ENCODE data around the gene RAB11A. TPM values are rescaled to one million over a fixed set of nuclear protein-coding genes. Genes with fewer than 3 reads are reported as not detected.

Gene RAB11A
- polyA plus RNA-seq (ENCODE audit: insufficient read depth in 1 of 5, insufficient read length in 5 of 5, low replicate concordance in 1 of 5): 100 to 1,000 TPM; 241 to 339 (median 265) TPM
- long read RNA-seq, donor 1, full-length matches to known transcripts: 106 of 208 reads
- long read RNA-seq, donor 1, partial matches to known transcripts: 78 of 208 reads
- long read RNA-seq, donor 1, other reads (novel, unspliced or antisense): 24 of 208 reads
- long read RNA-seq, donor 2, full-length matches to known transcripts: 57 of 75 reads
- long read RNA-seq, donor 2, partial matches to known transcripts: 0 of 75 reads
- long read RNA-seq, donor 2, other reads (novel, unspliced or antisense): 18 of 75 reads
- long read RNA-seq, donor 3, full-length matches to known transcripts: 78 of 118 reads
- long read RNA-seq, donor 3, partial matches to known transcripts: 21 of 118 reads
- long read RNA-seq, donor 3, other reads (novel, unspliced or antisense): 19 of 118 reads
- long read RNA-seq, donor 4, full-length matches to known transcripts: 50 of 69 reads
- long read RNA-seq, donor 4, partial matches to known transcripts: 9 of 69 reads
- long read RNA-seq, donor 4, other reads (novel, unspliced or antisense): 10 of 69 reads
- long read RNA-seq, donor 5, full-length matches to known transcripts: 115 of 169 reads
- long read RNA-seq, donor 5, partial matches to known transcripts: 29 of 169 reads
- long read RNA-seq, donor 5, other reads (novel, unspliced or antisense): 25 of 169 reads
- long read RNA-seq, donor 6, full-length matches to known transcripts: 120 of 159 reads
- long read RNA-seq, donor 6, partial matches to known transcripts: 23 of 159 reads
- long read RNA-seq, donor 6, other reads (novel, unspliced or antisense): 16 of 159 reads
- long read RNA-seq, donor 7, full-length matches to known transcripts: 50 of 60 reads
- long read RNA-seq, donor 7, partial matches to known transcripts: 0 of 60 reads
- long read RNA-seq, donor 7, other reads (novel, unspliced or antisense): 10 of 60 reads
- long read RNA-seq, donor 8, full-length matches to known transcripts: 23 of 40 reads
- long read RNA-seq, donor 8, partial matches to known transcripts: 5 of 40 reads
- long read RNA-seq, donor 8, other reads (novel, unspliced or antisense): 12 of 40 reads

GRCh38 chr15:65869126-65869953, at the start of gene RAB11A:
RAB11A (plus strand) TSS chr15:65869491; CDS start chr15:65869586, 95 bp downstream.
- peak; percentile 97 for DNase-seq

DNA sequence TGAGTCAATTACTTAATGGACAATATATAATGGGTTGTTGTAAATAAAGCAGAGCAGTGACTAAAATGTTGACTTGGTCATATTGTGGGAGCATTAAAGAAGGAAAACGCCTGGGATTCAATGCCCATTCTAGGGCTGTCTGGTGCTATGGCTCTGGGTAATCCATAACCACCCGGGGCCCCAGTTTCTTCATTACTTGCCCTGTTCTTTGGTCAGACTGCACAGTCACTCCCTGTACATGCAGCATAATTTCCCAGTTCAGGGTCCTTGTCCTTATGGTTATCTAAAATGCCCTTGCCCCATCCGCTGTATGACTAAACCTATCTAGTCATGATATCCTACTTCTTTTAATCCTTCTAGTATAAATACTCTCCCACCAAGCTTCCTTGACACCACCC, 49.7 kb upstream of the RAB11A start:
- DNase-seq: no peak

GRCh38 chr15:65821070-65821469, 48.2 kb upstream of the RAB11A start:
- DNase-seq: no peak

GRCh38 chr15:65822316-65822715, 47.0 kb upstream of the RAB11A start:
- no peak for DNase-seq

GRCh38 chr15:65824031-65824743, 45.1 kb upstream of the RAB11A start:
- DNase-seq: no peak

GRCh38 chr15:65824941-65825544, 44.2 kb upstream of the RAB11A start:
- DNase-seq: no peak

DNA sequence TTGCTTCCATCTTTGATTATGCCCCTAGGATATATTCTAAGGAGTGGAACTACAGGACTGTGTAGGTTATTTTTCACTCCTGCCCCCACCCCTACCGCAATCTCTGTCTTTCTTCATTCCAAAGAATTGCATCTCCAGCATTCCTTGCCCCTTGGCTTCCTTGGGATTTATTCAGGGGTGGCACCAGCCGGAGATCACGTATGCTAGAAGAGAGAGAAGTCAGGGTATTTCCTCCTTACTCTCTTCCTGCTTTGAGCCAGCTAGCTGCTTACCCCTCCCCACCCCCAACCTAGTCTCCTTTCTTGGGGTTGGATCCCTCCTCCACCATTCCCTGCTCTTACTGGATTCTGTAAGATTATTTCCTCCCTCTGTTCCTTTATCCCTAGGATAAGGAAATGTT, 42.2 kb upstream of the RAB11A start:
- DNase-seq: no peak

GRCh38 chr15:65828585-65828984, 40.7 kb upstream of the RAB11A start:
- no peak for DNase-seq

DNA sequence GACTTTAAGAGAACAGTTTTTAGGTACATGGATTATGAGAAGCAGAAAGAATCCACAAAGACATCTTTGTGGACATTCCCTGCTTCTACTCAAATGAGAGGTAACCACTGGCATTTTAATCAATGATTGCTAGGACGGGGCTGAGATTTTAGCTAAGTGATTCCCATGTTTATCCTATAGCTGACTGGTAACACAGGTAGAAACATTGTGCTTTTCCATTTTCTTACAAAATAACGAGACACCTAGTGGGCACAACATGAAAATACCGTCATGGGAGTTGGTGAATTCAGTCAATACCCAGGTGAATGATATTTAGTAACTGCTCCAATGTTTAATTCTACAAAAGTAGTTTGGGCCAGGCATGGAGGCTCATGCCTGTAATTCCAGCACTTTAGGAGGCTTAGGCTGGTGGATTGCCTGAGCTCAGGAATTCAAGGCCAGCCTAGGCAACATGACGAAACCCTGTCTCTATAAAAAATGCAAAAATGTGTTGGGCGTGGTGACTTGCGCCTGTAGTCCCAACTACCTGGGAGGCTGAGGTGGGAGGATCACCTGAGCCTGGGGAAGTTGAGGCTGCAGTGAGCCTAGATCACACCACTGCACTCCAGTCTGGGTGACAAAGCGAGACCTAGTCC, 40.0 kb upstream of the RAB11A start:
- no peak for DNase-seq

GRCh38 chr15:65832549-65833364, 36.5 kb upstream of the RAB11A start:
- peak; percentile 81 to 86 for DNase-seq

DNA sequence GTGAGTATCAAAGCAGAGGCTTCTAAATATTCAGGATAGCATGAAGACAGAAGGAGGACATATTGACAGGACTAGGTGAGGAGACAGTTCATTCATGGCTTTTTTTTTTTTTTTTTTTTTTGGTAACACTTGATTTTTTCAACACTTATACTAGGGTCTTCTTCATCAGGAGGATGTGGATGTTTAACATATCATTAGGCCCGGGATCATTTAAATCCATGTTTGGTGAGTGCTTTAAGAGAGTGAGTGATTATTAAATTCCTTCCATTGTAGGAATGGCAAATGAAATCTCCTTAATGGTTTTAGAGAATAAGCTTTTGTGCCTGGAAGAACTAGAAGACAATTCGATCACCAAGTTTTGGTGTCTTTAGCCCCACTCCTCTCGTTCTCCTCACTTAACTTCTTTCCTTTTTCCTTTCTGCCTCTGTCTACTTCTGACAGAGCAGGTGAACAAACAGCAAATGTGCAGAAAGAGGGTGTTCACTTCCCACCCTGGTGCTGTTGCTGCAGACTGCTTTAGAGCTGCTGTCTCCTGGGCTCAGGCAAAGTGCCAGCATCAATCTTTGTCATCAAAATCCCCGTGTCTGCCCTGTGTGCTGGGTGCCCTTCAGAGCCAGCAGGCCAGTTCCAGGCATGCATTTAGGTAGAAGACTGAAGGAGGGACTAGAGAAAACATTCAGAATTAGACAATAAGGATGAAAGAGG, 35.6 kb upstream of the RAB11A start:
- no peak for DNase-seq

DNA sequence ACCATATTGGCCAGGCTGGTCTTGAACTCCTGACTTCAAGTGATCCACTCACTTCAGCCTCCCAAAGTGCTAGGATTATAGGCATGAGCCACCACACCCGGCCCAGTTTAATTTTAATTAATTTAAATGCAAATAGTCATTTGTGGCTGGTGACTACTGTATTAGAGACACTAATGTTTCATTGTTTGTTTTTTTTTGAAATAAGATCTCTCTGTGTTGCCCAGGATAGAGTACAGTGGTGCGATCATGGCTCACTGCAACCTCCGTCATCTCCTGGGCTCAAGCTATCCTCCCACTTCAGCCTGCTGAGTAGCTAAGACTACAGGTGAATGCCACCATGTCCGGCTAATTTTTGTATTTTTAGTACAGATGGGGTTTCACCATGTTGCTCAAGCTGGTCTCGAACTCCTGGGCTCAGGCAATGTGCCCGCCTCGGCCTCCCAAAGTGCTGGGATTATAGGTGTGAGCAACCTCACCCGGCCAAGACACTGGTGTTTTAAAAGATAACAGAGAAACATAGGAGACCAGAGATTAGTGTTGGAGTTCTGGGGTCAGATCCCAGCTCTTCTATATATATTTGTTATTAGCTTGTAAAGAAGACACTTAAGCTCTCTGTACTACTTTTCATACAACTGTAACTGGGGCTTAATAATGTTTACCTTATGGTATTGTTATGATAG, 34.5 kb upstream of the RAB11A start:
- no peak for DNase-seq

DNA sequence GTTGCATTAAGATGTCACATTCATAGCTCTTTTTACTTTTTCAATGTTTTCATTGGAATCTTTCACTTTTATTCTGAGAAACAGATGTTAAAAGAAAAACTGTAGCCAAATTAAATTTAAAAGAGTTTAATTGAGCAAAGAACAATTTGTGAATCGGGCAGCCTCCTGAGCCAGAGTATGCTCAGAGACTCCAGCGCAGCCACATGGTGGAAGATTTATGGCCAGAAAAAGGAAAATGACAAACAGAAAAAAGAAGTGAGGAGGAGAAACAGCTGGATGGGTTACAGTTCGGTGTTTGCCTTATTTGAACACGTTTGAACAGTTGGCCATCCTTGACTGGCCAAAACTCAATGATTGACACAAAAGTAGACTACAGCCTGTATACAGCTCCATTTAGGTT, 33.8 kb upstream of the RAB11A start:
- DNase-seq: no peak

GRCh38 chr15:65836665-65837064, 32.6 kb upstream of the RAB11A start:
- no peak for DNase-seq

DNA sequence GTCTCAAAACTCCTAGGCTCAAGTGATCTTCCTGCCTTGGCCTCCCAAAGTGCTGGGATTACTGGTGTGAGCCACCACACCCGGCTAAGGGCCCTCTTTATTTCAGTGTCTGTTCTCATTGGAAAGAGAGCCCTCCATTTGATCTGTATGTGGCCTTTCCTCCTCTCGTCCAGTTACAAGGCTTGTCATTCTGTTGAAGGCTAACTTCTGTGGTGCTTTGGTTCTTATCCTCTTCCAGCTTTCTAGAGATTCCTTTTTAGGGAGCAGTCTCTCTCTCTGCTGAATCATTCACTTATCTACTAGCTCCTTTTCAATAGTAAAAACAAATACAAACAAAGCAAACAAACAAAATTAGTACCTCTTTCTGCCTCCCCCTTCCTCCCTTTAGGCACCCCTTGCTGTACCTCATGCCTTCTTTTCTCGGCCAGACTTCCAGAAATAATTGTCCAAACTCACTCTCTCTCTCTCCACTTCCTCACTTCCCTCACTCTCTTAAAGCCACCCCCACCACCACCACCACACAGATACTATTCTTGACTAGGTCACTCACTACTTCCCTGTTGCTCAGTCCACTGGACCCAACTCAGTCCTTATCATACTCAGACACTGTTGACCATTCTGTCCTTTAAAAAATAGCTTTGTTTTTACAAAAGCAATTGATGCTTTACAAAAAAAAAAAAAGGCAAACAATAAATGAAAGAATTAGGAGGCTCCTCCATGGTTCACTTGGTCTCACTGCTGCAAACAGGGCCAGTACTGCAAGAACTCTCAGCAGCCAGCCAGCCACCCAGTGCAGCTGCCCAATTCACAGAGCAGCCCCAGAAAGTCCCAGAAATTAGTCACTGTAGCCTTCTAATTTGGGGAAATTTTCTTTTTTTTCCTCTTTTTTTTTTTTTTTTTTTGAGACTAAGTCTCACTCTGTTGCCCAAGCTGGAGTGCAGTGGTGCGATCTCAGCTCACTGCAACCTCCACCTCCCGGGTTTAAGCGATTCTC, 31.7 kb upstream of the RAB11A start:
- no peak for DNase-seq

GRCh38 chr15:65839354-65839901, 29.9 kb upstream of the RAB11A start:
- no peak for DNase-seq
